SK-N-SH (cell line): ENCODE data around the gene TIMM17B. TPM values are rescaled to one million over a fixed set of nuclear protein-coding genes. Genes with fewer than 3 reads are reported as not detected.

Source experiments
- CTCF ChIA-PET: fragments of 300-600, 350-600 bp; formaldehyde crosslinking; extraction: SDS; loops from one replicate; lab custom pipeline; 2021; lab: Yijun Ruan, JAX
- POLR2A ChIA-PET: fragments of 350-600 bp; sonication (Branson Sonifier 250); formaldehyde crosslinking; extraction: SDS; loops from one replicate; lab custom pipeline; 2020; ENCODE audit warnings: antibody characterized with exemption, inconsistent platforms; lab: Yijun Ruan, JAX
- DNase-seq: peaks from one replicate; pipeline ENCODE4 v3.0.0; 2012
- H2AFZ ChIP-seq: fragments of 200-600 bp; sonication (generic); 2 replicates; pipeline ENCODE4 v1.8.1; 2016; ENCODE audit warnings: antibody characterized with exemption, mild to moderate bottlenecking, low read depth
- H3F3A ChIP-seq: fragments of 200-600 bp; sonication (generic); replicated peaks from 2 replicates; pipeline ENCODE3; 2016; ENCODE audit warnings: antibody characterized with exemption, mild to moderate bottlenecking; ENCODE audit not compliant: insufficient read depth
- H3K27ac ChIP-seq, 2 experiments: fragments of 200-500 bp in 1 of 2; fragments of 200-600 bp in 1 of 2; sonication (Bioruptor generic) in 1 of 2; sonication (generic), shearing (Covaris generic) in 1 of 2; 2 replicates each; pipeline versions ENCODE4 v1.5.1 to v1.6.1; 2014 to 2016; ENCODE audit warnings: low read depth in 2 of 2, inconsistent platforms in 1 of 2, low read length in 1 of 2, mild to moderate bottlenecking in 1 of 2, mixed read lengths in 1 of 2
- H3K27me3 ChIP-seq: fragments of 200-600 bp; sonication (generic), shearing (Covaris generic); 2 replicates; pipeline ENCODE4 v1.6.1; 2016; ENCODE audit warnings: mixed run types; ENCODE audit not compliant: insufficient read depth
- H3K36me3 ChIP-seq, 2 experiments: fragments of 200-500 bp in 1 of 2; fragments of 200-600 bp in 1 of 2; sonication (Bioruptor generic) in 1 of 2; sonication (generic) in 1 of 2; replicated peaks in 1 of 2; 2 replicates each; pipeline versions ENCODE3 to v1.5.1; 2014 to 2016; ENCODE audit warnings: low read length in 1 of 2, mild to moderate bottlenecking in 1 of 2; ENCODE audit not compliant: insufficient read depth in 2 of 2, control insufficient read depth in 1 of 2
- H3K4me1 ChIP-seq, 2 experiments: fragments of 200-500 bp in 1 of 2; fragments of 200-600 bp in 1 of 2; sonication (Bioruptor generic) in 1 of 2; sonication (generic), shearing (Covaris generic) in 1 of 2; 2 replicates each; pipeline versions ENCODE4 v1.5.1 to v1.6.1; 2014 to 2016; ENCODE audit warnings: low read depth in 1 of 2, low read length in 1 of 2, mixed run types in 1 of 2; ENCODE audit not compliant: insufficient read depth in 2 of 2, control insufficient read depth in 1 of 2
- H3K4me2 ChIP-seq: fragments of 200-600 bp; sonication (generic), shearing (Covaris generic); 2 replicates; pipeline ENCODE4 v1.6.1; 2017; ENCODE audit warnings: mixed run types
- H3K4me3 ChIP-seq, 2 experiments: fragments of 200-500 bp in 1 of 2; fragments of 200-600 bp in 1 of 2; sonication (Bioruptor generic) in 1 of 2; sonication (generic), shearing (Covaris generic) in 1 of 2; 2 replicates each; pipeline versions ENCODE4 v1.5.1 to v1.8.1; 2014 to 2016; ENCODE audit warnings: low read depth in 2 of 2, inconsistent platforms in 1 of 2, low read length in 1 of 2, mild to moderate bottlenecking in 1 of 2, mixed read lengths in 1 of 2, moderate library complexity in 1 of 2
- H3K79me2 ChIP-seq: fragments of 200-600 bp; sonication (generic); 2 replicates; pipeline ENCODE4 v1.8.1; 2017; ENCODE audit warnings: mild to moderate bottlenecking; ENCODE audit not compliant: insufficient read depth
- H3K9ac ChIP-seq: fragments of 200-600 bp; sonication (generic); 2 replicates; pipeline ENCODE4 v1.6.1; 2017; ENCODE audit warnings: mixed run types
- H3K9me2 ChIP-seq: fragments of 200-600 bp; sonication (generic); 2 replicates; pipeline ENCODE4 v1.6.1; 2017; ENCODE audit warnings: mixed run types
- H3K9me3 ChIP-seq: fragments of 200-600 bp; sonication (generic); 2 replicates; pipeline ENCODE4 v1.6.1; 2017; ENCODE audit warnings: mixed run types, mild to moderate bottlenecking, moderate library complexity
- H4K20me1 ChIP-seq: fragments of 200-600 bp; sonication (generic); 2 replicates; pipeline ENCODE4 v1.6.1; 2017; ENCODE audit warnings: mild to moderate bottlenecking, mixed run types; ENCODE audit not compliant: insufficient read depth
- CTCF ChIP-seq: fragments of 200-600 bp; sonication (generic); IDR thresholded peaks from 2 replicates; pipeline ENCODE4 v1.6.1; 2017; ENCODE audit warnings: antibody characterized with exemption, mild to moderate bottlenecking, moderate library complexity
- EZH2phosphoT487 ChIP-seq: fragments of 200-600 bp; sonication (generic); IDR thresholded peaks from 2 replicates; pipeline ENCODE4 v1.6.1; 2017; ENCODE audit warnings: low read depth, mixed run types, mild to moderate bottlenecking, antibody characterized with exemption, moderate library complexity, borderline replicate concordance
- FOXM1 ChIP-seq: IDR thresholded peaks from 2 replicates; pipeline ENCODE4 v1.4.0; 2012; ENCODE audit warnings: low read depth, mild to moderate bottlenecking
- GATA2 ChIP-seq: sonication (generic); formaldehyde crosslinking; IDR thresholded peaks from 2 replicates; pipeline ENCODE4 v1.5.0; 2020; ENCODE audit warnings: mild to moderate bottlenecking, missing genetic modification reagents
- JUND ChIP-seq: IDR thresholded peaks from 2 replicates; pipeline ENCODE4 v1.4.0; 2012
- NRF1 ChIP-seq: IDR thresholded peaks from 2 replicates; pipeline ENCODE4 v1.6.1; 2012; ENCODE audit warnings: low read depth, mild to moderate bottlenecking, low read length
- RAD21 ChIP-seq: IDR thresholded peaks from 2 replicates; pipeline ENCODE4 v1.6.1; 2012; ENCODE audit warnings: mild to moderate bottlenecking, low read length
- REST ChIP-seq: IDR thresholded peaks from 2 replicates; pipeline ENCODE4 v1.6.1; 2012; ENCODE audit warnings: mild to moderate bottlenecking, low read depth, low read length, moderate library complexity
- RXRA ChIP-seq: IDR thresholded peaks from 2 replicates; pipeline ENCODE4 v1.4.0; 2012; ENCODE audit warnings: low read depth, mild to moderate bottlenecking, borderline replicate concordance
- SIN3A ChIP-seq: IDR thresholded peaks from 2 replicates; pipeline ENCODE4 v1.6.1; 2012; ENCODE audit warnings: low read depth, mild to moderate bottlenecking, low read length, moderate library complexity, borderline replicate concordance
- SMC3 ChIP-seq: IDR thresholded peaks from 2 replicates; pipeline ENCODE4 v1.6.1; 2012; ENCODE audit warnings: low read depth, low read length, improper control_type of control experiment
- TAF1 ChIP-seq: IDR thresholded peaks from 2 replicates; pipeline ENCODE4 v1.6.1; 2012; ENCODE audit warnings: low read depth, mild to moderate bottlenecking, low read length, moderate library complexity, borderline replicate concordance
- TCF12 ChIP-seq: IDR thresholded peaks from 2 replicates; pipeline ENCODE4 v1.4.0; 2012
- USF1 ChIP-seq: IDR thresholded peaks from 2 replicates; pipeline ENCODE4 v1.4.0; 2012; ENCODE audit warnings: low read depth, borderline replicate concordance
- ZBTB33 ChIP-seq: IDR thresholded peaks from 2 replicates; pipeline ENCODE4 v1.4.0; 2012; ENCODE audit warnings: low read depth, borderline replicate concordance
- WGBS: methylation state at CpG from one replicate; pipeline ENCODE4 v1.1.6; 2017; ENCODE audit warnings: low lambda C conversion rate; 5-methylcytosine and 5-hydroxymethylcytosine counted together
- polyA plus RNA-seq, 3 experiments: library from polyadenylated mRNA; depleted of rRNA; stranded (reverse); fragments of >200 nt; gene quantifications; 2 replicates each; pipeline ENCODE4 v1.2.3, GENCODE V29; 2012

TIMM17B gene
- polyA plus RNA-seq, 1 of the 3 experiments (the other 2 are of a cell fraction): 87.0 TPM

- TF ChIP-seq ZBTB33 (no peak), RAD21 (no peak), CTCF (no peak)
- TF ChIP-seq, all 33 proteins: peak for 0
Observed at GRCh38 chrX:48902776-48903175, 5.2 kb upstream of the TIMM17B start (continued).

- H3K4me1 ChIP-seq: no peaks in the 10 kb centered on the region; a peak in 1 of 4 replicates
- TF ChIP-seq FOXM1 (no peak), GATA2 (CRISPR knock-in tag) (no peak), TCF12 (no peak), NRF1 (no peak), SIN3A (no peak), JUND (no peak), SMC3 (no peak)
- H3F3A ChIP-seq: peaks cover 3% of the 10 kb centered on the region
- WGBS: 97% methylated on average over 20 of the region's 20 CpGs
- POLR2A ChIA-PET: no interaction called here
- H2AFZ ChIP-seq: no peak overlapping the region
- no peaks in the 10 kb centered on the region for H3K27me3 ChIP-seq
- H3K27ac ChIP-seq: no peak overlapping the region
- H3K36me3 ChIP-seq: peaks cover 4 to 38% of the 10 kb centered on the region in 2 experiments
- no peak for DNase-seq
- H3K9ac ChIP-seq: no peak overlapping the region
- H3K9me3 ChIP-seq: no peaks in the 10 kb centered on the region
- H4K20me1 ChIP-seq: 0 out of 2 replicates have a peak, but pooled peaks cover 5% of the 10 kb centered on the region
- peaks cover 12% of the 10 kb centered on the region for H3K79me2 ChIP-seq
- no peak overlapping the region for H3K4me3 ChIP-seq
- H3K4me2 ChIP-seq: no peak overlapping the region
- CTCF ChIA-PET: interaction anchor here (2.9 kb wide), 1 partner anchor 13 kb away, joined by 12 read pairs; no protein-coding TSS in a partner anchor
- no peaks in the 10 kb centered on the region for H3K9me2 ChIP-seq
Observed at GRCh38 chrX:48902135-48902534, 4.6 kb upstream of the TIMM17B start.

- H3K36me3 ChIP-seq: peaks cover 3 to 32% of the 10 kb centered on the region in 2 experiments
- H3K4me3 ChIP-seq: no peak overlapping the region
- H3F3A ChIP-seq: peaks cover 3% of the 10 kb centered on the region
- no peak overlapping the region for H3K4me2 ChIP-seq
- 74% methylated on average over 6 of the region's 7 CpGs for WGBS
- ChIA-PET POLR2A (no interaction called here), CTCF (interaction anchor here (1.2 kb wide), 1 partner anchor 11 kb away, joined by 5 read pairs; the partner anchor contains the start of gene SLC35A2)
- no peak overlapping the region for H3K27ac ChIP-seq
- H2AFZ ChIP-seq: no peak overlapping the region
- no peaks in the 10 kb centered on the region for H3K27me3 ChIP-seq
- H4K20me1 ChIP-seq: peaks cover 5% of the 10 kb centered on the region; the same call in 1 of the 2 replicates
- no peak for DNase-seq
- no peak overlapping the region for H3K9ac ChIP-seq
- peaks cover 21% of the 10 kb centered on the region for H3K79me2 ChIP-seq
- H3K9me2 ChIP-seq: no peaks in the 10 kb centered on the region
- no peaks in the 10 kb centered on the region for H3K9me3 ChIP-seq
- peaks cover 0 to 4% of the 10 kb centered on the region in 2 experiments; a peak in 1 of 4 replicates for H3K4me1 ChIP-seq
- no peak for TF ChIP-seq RXRA
- no peak for TF ChIP-seq REST
- no peak for TF ChIP-seq CTCF
- TF ChIP-seq SIN3A: no peak
- no peak for TF ChIP-seq EZH2phosphoT487
- no peak for TF ChIP-seq TAF1
- TF ChIP-seq USF1: no peak
Observed at GRCh38 chrX:48901069-48901468, 3.5 kb upstream of the TIMM17B start.
